Subcutaneous adipose tissue (tissue), 4 donors: ENCODE measurements around the gene ZNF451. TPM values are rescaled to one million over a fixed set of nuclear protein-coding genes. Genes with fewer than 3 reads are reported as not detected.

Experiments
- CTCF ChIP-seq: fragments of 450-650 bp; IDR thresholded peaks from one replicate; pipeline ENCODE4 v1.5.1; 2016; ENCODE audit warnings: low read depth, mild to moderate bottlenecking, control low read depth, antibody characterized with exemption, moderate library complexity
- total RNA-seq, 4 donors: library from RNA; depleted of rRNA; stranded (reverse); fragments of >200 nt; gene quantifications; one replicate each; pipeline ENCODE4 v1.1.0, GENCODE V29; 2016

Gene ZNF451
- total RNA-seq, 4 donors from 2014 or later: 64.3 to 83.5 (median 73.8) TPM

- TF ChIP-seq CTCF: no peak
Measured at GRCh38 chr6:57174511-57174907, 84.5 kb downstream of the ZNF451 start.

- TF ChIP-seq CTCF: no peak
Measured at GRCh38 chr6:57177545-57178265, 87.7 kb downstream of the ZNF451 start.

DNA sequence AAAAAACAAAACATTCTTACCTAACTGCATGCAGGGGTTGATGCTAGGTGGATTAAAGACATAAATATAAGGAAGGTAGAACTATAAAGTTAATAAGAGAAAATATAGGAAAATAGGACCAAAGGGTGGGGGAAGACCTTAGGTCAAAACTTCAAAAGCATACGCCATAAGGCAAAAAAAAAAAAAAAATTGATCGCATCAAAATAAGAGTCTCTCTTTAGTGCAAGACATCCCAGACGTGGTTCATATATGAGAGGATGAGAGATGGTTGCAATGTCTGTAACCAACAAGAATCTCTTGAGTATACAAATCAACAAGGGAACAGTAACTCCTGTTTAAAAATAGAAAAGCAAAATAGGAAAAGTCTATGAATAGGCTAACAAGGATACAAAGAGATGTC, 90.6 kb downstream of the ZNF451 start:
- no peak for TF ChIP-seq CTCF

DNA sequence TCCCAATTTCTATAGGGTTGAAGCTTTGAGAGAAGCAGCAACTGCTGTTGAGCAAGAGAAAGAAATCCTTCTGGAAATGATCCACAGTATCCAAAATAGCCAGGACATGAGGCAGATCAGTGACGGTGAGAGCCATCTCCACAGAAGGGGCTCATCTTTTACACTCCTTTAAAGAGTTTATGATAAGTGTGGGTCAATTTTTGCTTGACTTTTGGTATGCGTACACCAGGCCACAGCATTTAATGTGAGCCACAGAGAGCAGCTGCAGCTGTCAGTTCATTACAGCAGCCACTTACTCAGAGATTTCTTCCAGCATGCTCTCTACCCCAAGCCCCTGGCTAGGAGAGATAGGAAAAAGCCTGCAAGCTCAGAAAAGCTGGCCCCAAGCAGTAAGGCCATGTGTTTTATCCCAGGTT, 92.0 kb downstream of the ZNF451 start:
- no peak for TF ChIP-seq CTCF

- TF ChIP-seq CTCF: no peak
Measured at GRCh38 chr6:57183336-57183735, 93.3 kb downstream of the ZNF451 start.

GRCh38 chr6:57190140-57190539, 100.2 kb downstream of the ZNF451 start:
- TF ChIP-seq CTCF: no peak

GRCh38 chr6:57193177-57193576, 103.2 kb downstream of the ZNF451 start:
- no peak for TF ChIP-seq CTCF
